Ovary (tissue), 9 donors: Measurements from ENCODE around the gene PPM1J. TPM values are rescaled to one million over a fixed set of nuclear protein-coding genes. Genes with fewer than 3 reads are reported as not detected.

Experiments used
- DNase-seq, 5 donors: peaks; one replicate each; pipeline ENCODE4 v3.0.0-alpha.2; 2019 to 2020
- H3K27ac ChIP-seq, 2 donors: fragments of 200-600 bp; one replicate each; pipeline versions ENCODE4 v1.5.1 to v1.8.0; 2019 to 2022
- H3K27me3 ChIP-seq: fragments of 200-600 bp; one replicate; pipeline ENCODE4 v1.8.0; 2022
- H3K36me3 ChIP-seq: fragments of 200-600 bp; sonication (generic); one replicate; pipeline ENCODE4 v1.5.1; 2019
- H3K4me1 ChIP-seq: one replicate; pipeline ENCODE4 v1.8.1; 2013; ENCODE audit warnings: mild to moderate bottlenecking, moderate library complexity; ENCODE audit not compliant: insufficient read depth
- H3K4me3 ChIP-seq: fragments of 200-600 bp; sonication (generic); one replicate; pipeline ENCODE4 v1.5.1; 2017
- H3K9me3 ChIP-seq, 2 donors: fragments of 200-600 bp in 1 of 2; sonication (generic) in 1 of 2; one replicate each; pipeline versions ENCODE4 v1.5.1 to v1.8.1; 2013 to 2019; ENCODE audit warnings: mild to moderate bottlenecking in 1 of 2, moderate library complexity in 1 of 2
- CTCF ChIP-seq, 3 donors: fragments of 450-650 bp in 2 of 3; fragments of 200-600 bp in 1 of 3; IDR thresholded peaks; one replicate each; pipeline versions ENCODE4 v1.5.1 to v1.8.0; 2016 to 2022; ENCODE audit warnings: antibody characterized with exemption in 3 of 3, mild to moderate bottlenecking in 1 of 3
- EP300 ChIP-seq: sonication (generic); formaldehyde crosslinking; IDR thresholded peaks from one replicate; pipeline ENCODE4 v1.6.1; 2017; ENCODE audit warnings: antibody characterized with exemption
- POLR2A ChIP-seq: fragments of 450-650 bp; IDR thresholded peaks from one replicate; pipeline ENCODE4 v1.6.1; 2017; ENCODE audit warnings: antibody characterized with exemption, mild to moderate bottlenecking, moderate library complexity
- WGBS, 3 donors: extraction: QIAGEN DNeasy Blood & Tissue Kit in 1 of 3; methylation state at CpG; one replicate each; pipeline versions ENCODE4 v1.1.5 to v1.1.7; 2013 to 2017; 5-methylcytosine and 5-hydroxymethylcytosine counted together
- intact Hi-C, 4 donors: fragments of 100-400 bp; cut with DNase I; formaldehyde crosslinking; loops; one replicate each; pipeline versions ENCODE4 v1.11.0 to v1.15.1; 2022 to 2023
- polyA plus RNA-seq, 2 donors: library from polyadenylated mRNA; stranded (reverse); fragments of 200-250 nt in 1 of 2; fragments of 350-450 nt in 1 of 2; fragmentation: Illumina TruSeq in 1 of 2; extraction: RNeasy Lipid Tissue Mini Kit (QIAGEN cat#74804) in 1 of 2; gene quantifications; one replicate each; pipeline ENCODE4 v1.2.3, GENCODE V29; 2013 to 2014
- total RNA-seq, 7 donors: library from RNA; depleted of rRNA in 2 of 7; stranded (reverse); fragments of >200 nt in 2 of 7; fragmentation: NEBNext Ultra II Directional in 3 of 7; extraction: Animal tissue kit (Norgen Biotek cat#: 25700) in 3 of 7; gene quantifications; one replicate each; pipeline versions ENCODE4 v1.1.0 to v1.2.4, GENCODE V29; 2016 to 2023
- donor health status: DM: no; HTN: no; CAD: no; lungs with moderate emphysema.
- donor health status: DM: no; HTN: no; CAD: no.
- donor health status: Bipolar disorder and iron deficiency.
- donor health status: DM: yes; HTN: yes; CAD: no.
- donor health status: DM: no; HTN: no; CAD: no.
- donor health status: DM: yes; HTN: yes; CAD: no.

PPM1J gene
- total and polyA plus RNA-seq, 9 donors: 0.78 to 6.3 (median 2.8) TPM

GRCh38 chr1:112720800-112721199 lies 5.7 kb upstream of the PPM1J start:
- Histone ChIP-seq H3K9me3 (no peaks in the 10 kb centered on the region), H3K27ac (no peak overlapping the region), H3K4me1 (peaks cover 7% of the 10 kb centered on the region), H3K27me3 (no peaks in the 10 kb centered on the region), H3K36me3 (no peaks in the 10 kb centered on the region), H3K4me3 (no peak overlapping the region)
- no peak for TF ChIP-seq POLR2A
- no peak for TF ChIP-seq CTCF (IDR thresholded peaks at IDR 0.05)
- no peak for TF ChIP-seq EP300
- 77 to 84% (median 79%) methylated on average over 3 of the region's 3 CpGs for WGBS, 3 donors
- intact Hi-C loops: no loop called here
- DNase-seq: no peak

DNA sequence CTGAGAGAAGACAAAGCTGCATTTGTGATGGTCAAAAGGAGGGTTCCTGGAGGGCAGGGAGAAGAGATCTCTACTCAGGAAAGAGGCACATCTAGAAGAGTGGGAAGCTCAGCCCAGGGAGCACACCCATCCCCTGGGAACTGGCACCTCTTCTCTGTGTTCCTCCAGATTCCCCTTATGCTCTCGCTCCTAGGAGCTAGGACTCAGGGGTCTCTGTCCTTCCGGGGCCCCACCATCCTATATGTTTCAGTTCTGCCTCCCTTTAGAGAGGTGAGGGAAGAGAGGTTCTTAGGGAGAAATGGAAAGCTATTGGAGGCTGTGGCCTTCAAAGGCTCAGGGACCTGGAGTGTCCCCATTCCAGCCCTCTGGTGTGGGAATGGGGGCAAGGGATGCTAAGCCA lies 4.6 kb upstream of the PPM1J start:
- H3K9me3 ChIP-seq: no peaks in the 10 kb centered on the region
- H3K36me3 ChIP-seq: no peaks in the 10 kb centered on the region
- intact Hi-C loops: loop anchor here (5.0 to 10.0 kb wide), 9 partner anchors 83 to 675 kb away; partner anchors contain the start of genes SLC16A1 (in 2 of the 4), LRIG2 (in 1 of the 4) and MAGI3 (in 1 of the 4)
- H3K4me3 ChIP-seq: no peak overlapping the region
- DNase-seq: no peak
- peaks cover 7% of the 10 kb centered on the region for H3K4me1 ChIP-seq
- H3K27me3 ChIP-seq: no peaks in the 10 kb centered on the region
- no peak overlapping the region for H3K27ac ChIP-seq
- WGBS, 3 donors: 92 to 95% (median 94%) methylated on average over 2 of the region's 2 CpGs
- TF ChIP-seq POLR2A: no peak
- no peak for TF ChIP-seq EP300
- TF ChIP-seq CTCF (IDR thresholded peaks at IDR 0.05): no peak

DNA sequence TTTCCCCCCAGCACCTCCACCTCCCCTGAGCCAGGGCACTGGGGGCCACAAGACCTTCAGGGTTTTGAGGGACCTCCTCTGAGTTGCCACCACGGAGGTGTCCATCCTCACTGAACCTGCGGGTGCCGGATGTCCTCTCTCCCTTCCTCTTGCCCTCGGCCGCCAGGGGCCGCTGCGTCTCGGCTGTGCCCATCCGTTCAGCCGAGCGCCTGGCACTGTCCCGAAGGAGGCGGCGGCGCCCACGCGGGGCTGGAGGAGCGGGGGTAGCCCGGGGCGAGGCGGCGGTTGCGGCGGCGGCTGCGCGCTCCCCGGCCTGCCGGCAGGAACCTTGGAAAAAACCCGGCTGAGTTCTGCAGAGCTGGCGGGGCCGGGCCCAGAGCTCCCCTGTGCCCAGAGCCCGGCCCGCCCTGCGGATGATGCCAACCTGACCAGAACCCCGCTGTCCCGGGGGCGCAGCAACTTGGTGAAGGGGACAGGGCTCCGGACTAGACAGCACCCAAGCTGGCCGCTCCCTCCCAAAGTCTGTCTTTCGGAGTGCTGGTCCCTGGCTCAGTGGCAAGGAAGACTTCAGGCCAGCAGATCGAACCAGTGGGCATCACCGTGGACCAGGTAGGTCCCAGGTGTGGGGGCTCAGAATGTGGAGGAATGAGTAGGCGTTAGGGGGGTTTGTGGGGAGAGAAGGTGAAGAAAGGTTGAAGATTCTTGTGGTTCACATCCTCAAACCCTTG lies 3.7 kb upstream of the PPM1J start:
- WGBS, 3 donors: 12 to 19% (median 17%) methylated on average over 20 to 44 of the region's 44 CpGs
- DNase-seq: peak; percentile 78 to 89 (median 85)
- Histone ChIP-seq H3K36me3 (no peaks in the 10 kb centered on the region), H3K27ac (no peak overlapping the region), H3K27me3 (no peaks in the 10 kb centered on the region), H3K4me1 (peaks cover 9% of the 10 kb centered on the region), H3K9me3 (no peaks in the 10 kb centered on the region), H3K4me3 (peak overlapping the region; percentile 24)
- intact Hi-C loops: loop anchor here (5.0 to 10.0 kb wide), 9 partner anchors 83 to 676 kb away; partner anchors contain the start of genes SLC16A1 (in 2 of the 4), LRIG2 (in 1 of the 4) and MAGI3 (in 1 of the 4)
- TF ChIP-seq EP300 (no peak), CTCF (IDR thresholded peaks at IDR 0.05) (peak; percentile 73 to 87 (median 79)), POLR2A (no peak)

- WGBS, 3 donors: 89 to 92% (median 92%) methylated on average over 2 of the region's 2 CpGs
Measured at GRCh38 chr1:112717263-112717873, 2.2 kb upstream of the PPM1J start.

More at GRCh38 chr1:112717263-112717873, 2.2 kb upstream of the PPM1J start:
- Histone ChIP-seq H3K36me3 (no peaks in the 10 kb centered on the region), H3K27me3 (no peaks in the 10 kb centered on the region), H3K9me3 (no peaks in the 10 kb centered on the region), H3K4me1 (peaks cover 8% of the 10 kb centered on the region), H3K27ac (no peak overlapping the region), H3K4me3 (no peak overlapping the region)
- no peak for TF ChIP-seq POLR2A
- TF ChIP-seq CTCF (IDR thresholded peaks at IDR 0.05): no peak
- no peak for TF ChIP-seq EP300
- DNase-seq: peak in 1 of 5 donors; percentile 21
- intact Hi-C loops: loop anchor here (2.0 to 10.0 kb wide), 10 partner anchors 85 to 677 kb away; partner anchors contain the start of genes SLC16A1 (in 2 of the 4), LRIG2 (in 1 of the 4) and MAGI3 (in 1 of the 4)
